GM10266 (cell line): ENCODE data around the gene KIF3A.

Source experiments
- DNase-seq: peaks from one replicate; pipeline ENCODE4 v3.0.0; 2012; ENCODE audit errors: extremely low spot score
- TF ChIP-seq, protein P1 (sequence below): IDR thresholded peaks from 2 replicates; pipeline ENCODE4 v1.5.1; 2012; ENCODE audit warnings: mild to moderate bottlenecking, low read depth; ENCODE audit not compliant: control insufficient read depth, insufficient read depth; ENCODE audit errors: missing control alignments

Gene KIF3A

DNA sequence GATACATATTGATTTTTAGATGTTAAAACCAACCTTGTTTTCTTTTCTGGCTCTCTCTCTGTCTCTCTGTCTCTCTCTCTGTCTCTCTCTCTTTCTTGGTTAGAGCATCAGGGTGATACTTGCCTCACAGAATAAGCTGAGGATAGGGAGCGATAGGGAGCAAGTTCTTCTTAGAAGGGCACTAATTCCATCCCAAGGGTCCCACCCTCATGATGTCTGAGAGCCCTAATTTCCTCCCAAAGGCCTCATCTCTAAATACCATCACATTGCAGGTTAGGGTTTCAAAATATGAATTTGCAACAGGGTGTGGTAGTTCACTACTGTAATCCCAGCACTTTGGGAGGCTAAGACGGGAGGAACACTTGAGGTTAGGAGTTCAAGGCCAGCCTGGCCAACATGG, 4.8 kb upstream of the KIF3A start:
- DNase-seq: no peak
- TF ChIP-seq, protein P1, sequence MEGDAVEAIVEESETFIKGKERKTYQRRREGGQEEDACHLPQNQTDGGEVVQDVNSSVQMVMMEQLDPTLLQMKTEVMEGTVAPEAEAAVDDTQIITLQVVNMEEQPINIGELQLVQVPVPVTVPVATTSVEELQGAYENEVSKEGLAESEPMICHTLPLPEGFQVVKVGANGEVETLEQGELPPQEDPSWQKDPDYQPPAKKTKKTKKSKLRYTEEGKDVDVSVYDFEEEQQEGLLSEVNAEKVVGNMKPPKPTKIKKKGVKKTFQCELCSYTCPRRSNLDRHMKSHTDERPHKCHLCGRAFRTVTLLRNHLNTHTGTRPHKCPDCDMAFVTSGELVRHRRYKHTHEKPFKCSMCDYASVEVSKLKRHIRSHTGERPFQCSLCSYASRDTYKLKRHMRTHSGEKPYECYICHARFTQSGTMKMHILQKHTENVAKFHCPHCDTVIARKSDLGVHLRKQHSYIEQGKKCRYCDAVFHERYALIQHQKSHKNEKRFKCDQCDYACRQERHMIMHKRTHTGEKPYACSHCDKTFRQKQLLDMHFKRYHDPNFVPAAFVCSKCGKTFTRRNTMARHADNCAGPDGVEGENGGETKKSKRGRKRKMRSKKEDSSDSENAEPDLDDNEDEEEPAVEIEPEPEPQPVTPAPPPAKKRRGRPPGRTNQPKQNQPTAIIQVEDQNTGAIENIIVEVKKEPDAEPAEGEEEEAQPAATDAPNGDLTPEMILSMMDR: no peak

DNA sequence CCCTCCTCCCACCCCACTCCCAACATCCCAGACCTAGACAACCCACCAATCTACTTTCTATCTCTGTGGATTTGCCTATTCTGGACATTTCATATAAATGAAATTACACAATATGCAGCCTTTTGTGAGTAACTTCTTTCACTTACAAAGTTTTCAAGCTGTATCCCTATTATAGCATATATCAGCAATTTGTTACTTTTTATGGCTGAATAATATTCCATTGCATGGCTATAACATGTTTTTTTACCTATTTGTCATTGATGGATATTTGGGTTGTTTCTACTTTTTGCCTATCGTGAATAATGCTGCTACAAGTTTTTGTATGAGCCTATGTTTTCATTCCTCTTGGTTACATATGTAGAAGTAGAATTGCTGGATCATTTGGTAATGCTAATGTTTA, 1.9 kb upstream of the KIF3A start:
- TF ChIP-seq, protein P1: no peak

GRCh38 chr5:132737982-132738681, 786 bp upstream of the KIF3A start:
- TF ChIP-seq, protein P1: no peak
- DNase-seq: no peak

More for the DNA sequence above, 1.9 kb upstream of the KIF3A start:
- no peak for DNase-seq

DNA sequence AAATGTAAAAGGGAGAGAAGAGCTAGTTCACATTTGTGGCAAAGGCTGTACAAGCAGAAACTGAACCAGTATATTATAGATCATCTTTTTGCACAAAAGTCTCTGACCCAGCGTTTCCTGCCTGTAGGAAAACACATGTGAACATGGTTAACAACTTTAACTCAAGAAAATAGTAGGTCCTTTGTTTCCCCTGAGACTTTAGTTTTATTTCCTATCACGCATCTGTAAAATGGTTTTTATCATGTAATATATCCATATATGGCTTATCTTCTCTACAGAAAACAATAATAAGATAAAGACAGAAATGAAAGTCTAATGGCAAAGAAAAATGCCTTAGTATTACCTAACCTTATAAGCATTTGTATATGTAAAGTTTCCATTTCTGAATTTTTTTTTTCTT, 2.7 kb downstream of the KIF3A start:
- DNase-seq: no peak
- TF ChIP-seq, protein P1: no peak

DNA sequence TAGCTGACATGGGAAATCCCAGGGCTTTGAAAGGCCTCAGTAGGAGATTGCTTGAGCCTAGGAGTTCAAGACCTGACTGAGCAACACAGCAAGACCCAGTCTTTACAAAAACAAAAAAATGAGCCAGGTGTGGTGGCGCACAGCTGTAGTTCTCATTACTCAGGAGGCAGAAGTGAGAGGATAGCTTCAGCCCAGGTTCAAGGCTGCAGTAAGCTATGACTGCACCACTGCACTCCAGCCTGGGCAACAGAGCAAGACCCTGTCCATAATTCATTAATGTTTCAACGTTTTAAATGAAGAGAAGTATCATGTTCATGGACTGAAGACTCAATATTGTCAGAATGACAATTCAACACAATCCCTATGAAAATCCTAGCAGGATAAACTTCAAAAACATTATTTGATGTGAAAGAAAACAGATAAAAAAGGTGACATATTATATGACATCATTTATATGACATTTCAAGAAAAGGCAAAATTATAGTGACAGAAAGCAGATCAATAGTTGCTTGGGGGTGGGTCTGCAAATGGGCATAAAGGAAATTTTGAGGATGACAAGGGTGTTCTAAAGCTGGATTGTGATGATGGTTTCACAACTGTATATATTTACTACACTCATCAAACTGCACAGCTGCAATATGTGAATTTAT, 3.7 kb downstream of the KIF3A start:
- no peak for DNase-seq
- TF ChIP-seq, protein P1: no peak

- TF ChIP-seq, protein P1: no peak
- DNase-seq: no peak
Observed at GRCh38 chr5:132729896-132730295, 7.5 kb downstream of the KIF3A start.

DNA sequence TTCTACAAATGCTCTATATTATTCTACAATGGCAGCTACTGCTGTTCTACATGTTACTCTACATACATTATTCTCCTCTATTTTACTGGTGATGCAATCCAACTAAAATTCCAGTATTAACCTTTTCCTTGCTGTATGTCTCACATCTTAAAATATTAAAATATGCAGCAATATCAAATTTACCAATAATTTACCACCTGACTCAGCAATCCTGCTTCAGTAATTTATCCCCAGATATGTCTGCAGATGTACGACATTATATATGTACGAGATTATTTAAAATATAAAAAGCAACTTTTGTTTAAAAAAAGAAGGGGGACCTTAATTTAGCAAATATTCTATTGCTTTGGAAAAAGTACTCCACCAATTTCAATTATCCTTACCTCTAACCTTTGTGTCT, 11.6 kb downstream of the KIF3A start:
- DNase-seq: no peak
- TF ChIP-seq, protein P1: no peak
